ENCODE results near the gene ADAMTS2. TPM values are rescaled to one million over a fixed set of nuclear protein-coding genes. Genes with fewer than 3 reads are reported as not detected.

The ADAMTS2 gene
- total and polyA plus RNA-seq, 2 of the 8 experiments (the other 6 are each of a cell fraction or from before 2014, with no cell fraction given), result 6.6 to 7.3 TPM

DNA sequence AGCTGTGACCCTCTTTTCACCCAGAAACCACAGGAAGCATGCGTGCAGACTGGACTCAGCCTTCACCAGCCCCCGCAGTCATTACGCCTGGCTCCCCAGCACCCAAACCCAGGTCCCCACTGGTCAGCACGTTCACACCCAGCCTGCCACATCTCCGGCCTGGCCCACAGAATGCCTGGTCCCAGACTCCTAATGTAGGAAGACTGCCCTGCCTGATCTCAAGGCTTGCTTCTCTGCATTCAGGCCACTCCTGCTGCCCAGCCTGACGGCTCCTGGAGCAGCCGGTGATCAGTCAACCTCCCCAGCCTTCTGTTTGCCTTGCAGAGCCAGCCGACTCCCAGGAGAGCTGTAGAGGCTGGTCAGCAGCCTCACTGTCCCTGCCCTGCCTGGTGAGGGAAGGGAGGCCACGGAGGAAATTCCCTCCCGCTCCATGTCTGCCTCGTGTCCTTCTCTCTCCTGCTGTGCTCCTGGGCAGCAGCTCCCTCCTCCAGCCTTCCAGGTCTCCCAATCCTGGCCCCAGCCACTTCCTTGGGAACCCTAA is 25.4 kb downstream of the ADAMTS2 start:
- no peak overlapping the region for H2AFZ ChIP-seq (ENCODE audit: low read length)
- H3K27ac ChIP-seq (ENCODE audit: low read depth, low read length), result no peak overlapping the region
- no peak overlapping the region for H2BK12ac ChIP-seq (ENCODE audit: low read depth, low read length)
- H3K4ac ChIP-seq (replicated peaks; ENCODE audit: insufficient read length, low read depth, low read length), result no peak overlapping the region
- FAIRE-seq (no peak), DNase-seq (ENCODE audit: low read depth in 1 of 2, low spot score in 2 of 2) (no peak)
- H3K4me3 ChIP-seq (ENCODE audit: extremely low read depth in 1 of 4, insufficient read depth in 2 of 4, low read depth in 3 of 4, low read length in 4 of 4), result no peak overlapping the region
- H3K23me2 ChIP-seq (ENCODE audit: low read depth, low read length), result no peaks in the 10 kb centered on the region
- no peak overlapping the region for H4K5ac ChIP-seq (ENCODE audit: insufficient read length, low read depth, low read length)
- H3K4me1 ChIP-seq (replicated peaks in 1 of 4; ENCODE audit: control insufficient read depth in 3 of 4, insufficient read depth in 4 of 4, low read length in 3 of 4), result peaks cover 0 to 3% (median 0%) of the 10 kb centered on the region in 4 experiments; a peak in 2 of 7 replicates
- H3K23ac ChIP-seq (ENCODE audit: insufficient read length), result no peak overlapping the region
- no peaks in the 10 kb centered on the region for H3K79me2 ChIP-seq (ENCODE audit: control insufficient read depth in 1 of 2, insufficient read depth in 2 of 2, low read length in 2 of 2)
- H3K79me1 ChIP-seq (ENCODE audit: low read depth, low read length), result peaks cover 4% of the 10 kb centered on the region; the same call in 1 of the 2 replicates
- no peak overlapping the region for H2BK120ac ChIP-seq (replicated peaks; ENCODE audit: low read depth, low read length)
- no peaks in the 10 kb centered on the region for H3K36me3 ChIP-seq (ENCODE audit: control insufficient read depth in 2 of 4, insufficient read depth in 4 of 4, low read length in 3 of 4)
- H2BK20ac ChIP-seq (ENCODE audit: low read length), result no peak overlapping the region
- ChIA-PET CTCF (ENCODE audit: partially characterized antibody) (interaction anchor here (1.1 kb wide), 1 partner anchor 137 kb away, joined by 3 read pairs; no protein-coding TSS in a partner anchor), POLR2A (ENCODE audit: partially characterized antibody) (interaction anchor here (0.6 kb wide), 1 partner anchor 198 kb away, joined by 3 read pairs; no protein-coding TSS in a partner anchor)
- no peak overlapping the region for H2BK15ac ChIP-seq (ENCODE audit: low read length)
- H4K20me1 ChIP-seq (replicated peaks in 1 of 2; ENCODE audit: control insufficient read depth in 1 of 2, insufficient read depth in 2 of 2, low read length in 2 of 2), result peaks cover 0 to 8% of the 10 kb centered on the region in 2 experiments
- no peak overlapping the region for H3K56ac ChIP-seq (replicated peaks; ENCODE audit: insufficient read length, low read depth, low read length)
- no peaks in the 10 kb centered on the region for H3K27me3 ChIP-seq (replicated peaks in 1 of 4; ENCODE audit: control insufficient read depth in 3 of 4, extremely low read depth in 1 of 4, insufficient read depth in 3 of 4, low read length in 3 of 4)
- H4K8ac ChIP-seq (ENCODE audit: extremely low read depth, insufficient read depth, low read length), result no peak overlapping the region; the same call in 1 of the 2 replicates
- H2AK5ac ChIP-seq (ENCODE audit: low read depth, low read length), result no peak overlapping the region
- H3K4me2 ChIP-seq (ENCODE audit: insufficient read depth in 1 of 2, low read depth in 2 of 2, low read length in 2 of 2), result no peak overlapping the region
- no peak overlapping the region for H3K14ac ChIP-seq (ENCODE audit: insufficient read length)
- H3K9ac ChIP-seq (replicated peaks in 1 of 4; ENCODE audit: extremely low read depth in 1 of 4, low read depth in 3 of 4, low read length in 3 of 4), result no peak overlapping the region
- WGBS, 2 experiments (ENCODE audit: extremely low coverage in 1 of 2, insufficient coverage in 1 of 2, insufficient read length in 1 of 2, insufficient replicate concordance in 2 of 2, low coverage in 1 of 2, low lambda C conversion rate in 2 of 2, missing lambda C conversion rate in 1 of 2), result 84% methylated on average over 10 of the region's 11 CpGs; no CpG with 5 or more reads in 1 of the 2 experiments
- H2BK5ac ChIP-seq (ENCODE audit: low read depth, low read length), result no peak overlapping the region
- no peaks in the 10 kb centered on the region for H3K9me3 ChIP-seq (ENCODE audit: insufficient read depth in 2 of 2, low read depth in 1 of 2, low read length in 1 of 2)
- H3K18ac ChIP-seq (ENCODE audit: extremely low read depth, low read length), result no peak overlapping the region
- no peak overlapping the region for H4K91ac ChIP-seq (replicated peaks; ENCODE audit: insufficient read length, low read length)
- TF ChIP-seq RNF2 (IDR thresholded peaks at IDR 0.05; ENCODE audit: borderline replicate concordance, low read depth, low read length, missing control alignments, poor library complexity, severe bottlenecking), result no peak
- no peak for TF ChIP-seq NANOG (IDR thresholded peaks at IDR 0.05; ENCODE audit: insufficient read depth, low read depth, low read length, poor library complexity, severe bottlenecking)
- no peak for TF ChIP-seq SIRT6 (IDR thresholded peaks at IDR 0.05; ENCODE audit: low read length)
- no peak for TF ChIP-seq HDAC2 (IDR thresholded peaks at IDR 0.05; ENCODE audit: borderline replicate concordance in 1 of 2, low read depth in 2 of 2, low read length in 2 of 2)
- no peak for TF ChIP-seq SP1 (IDR thresholded peaks at IDR 0.05; ENCODE audit: low read depth, low read length)
- TF ChIP-seq BRCA1 (IDR thresholded peaks at IDR 0.05; ENCODE audit: low read depth, low read length), result no peak
- no peak for TF ChIP-seq CTBP2 (IDR thresholded peaks at IDR 0.05; ENCODE audit: borderline replicate concordance, insufficient read depth, insufficient read length, low read length)
- TF ChIP-seq CREB1 (IDR thresholded peaks at IDR 0.05), result no peak
- no peak for TF ChIP-seq SP2 (IDR thresholded peaks at IDR 0.05; ENCODE audit: low read length)
- TF ChIP-seq RAD21 (IDR thresholded peaks at IDR 0.05 in 1 of 2, conservative IDR thresholded peaks at IDR 0.05 in 1 of 2; ENCODE audit: low read depth in 2 of 2, low read length in 2 of 2), result no peak
- no peak for TF ChIP-seq MAX (IDR thresholded peaks at IDR 0.05)
- TF ChIP-seq KDM5A (IDR thresholded peaks at IDR 0.05; ENCODE audit: low read length), result no peak
